ENCODE measurements around the gene ASMTL. TPM values are rescaled to one million over a fixed set of nuclear protein-coding genes. Genes with fewer than 3 reads are reported as not detected.
"Not testable (repeated sequence)": the region's sequence is repeated elsewhere in the genome, so short reads cannot be mapped to it uniquely, and the experiment has no call there.

Gene ASMTL
- total RNA-seq, 2 donors from 2014 or later: 46.7 to 80.9 TPM

- H3K27ac ChIP-seq (ENCODE audit: low read depth, low read length): no peak overlapping the region
- TF ChIP-seq CTCF (conservative IDR thresholded peaks at IDR 0.05): no peak
- no peak overlapping the region for H3K4me3 ChIP-seq (ENCODE audit: low read length)
- H3K9ac ChIP-seq (ENCODE audit: extremely low read depth, low read length, poor library complexity, severe bottlenecking): no peak overlapping the region
- H3K27me3 Mint-ChIP-seq (ENCODE audit: insufficient read depth): peaks cover 6% of the 10 kb centered on the region
- H3K36me3 Mint-ChIP-seq (ENCODE audit: low read depth): peaks cover 2% of the 10 kb centered on the region
- peaks cover 14% of the 10 kb centered on the region for H3K9me3 ChIP-seq (ENCODE audit: control insufficient read depth, low read length)
- no peak overlapping the region for H3K27ac Mint-ChIP-seq
- H3K4me1 ChIP-seq (ENCODE audit: control insufficient read depth, insufficient read depth, low read length): no peaks in the 10 kb centered on the region
- H3K4me3 Mint-ChIP-seq: no peak overlapping the region
- no peaks in the 10 kb centered on the region for H3K27me3 ChIP-seq (ENCODE audit: control insufficient read depth, insufficient read depth, low read length, poor library complexity, severe bottlenecking)
- H3K9me3 Mint-ChIP-seq: peaks cover 22% of the 10 kb centered on the region
- WGBS, 2 experiments (ENCODE audit: insufficient coverage in 1 of 2, insufficient read length in 1 of 2): 90 to 99% methylated on average over 2 to 4 of the region's 5 CpGs
- no peak for DNase-seq
- peaks cover 5% of the 10 kb centered on the region for H3K4me1 Mint-ChIP-seq
- no peaks in the 10 kb centered on the region for H3K36me3 ChIP-seq (ENCODE audit: control insufficient read depth, insufficient read depth, low read length)
Observed at GRCh38 chrX:1484638-1485019, 31.9 kb upstream of the ASMTL start.

GRCh38 chrX:1483843-1484637 is 31.3 kb upstream of the ASMTL start:
- Mint-ChIP-seq H3K27ac (no peak overlapping the region), H3K9me3 (peaks cover 23% of the 10 kb centered on the region), H3K4me1 (peaks cover 5% of the 10 kb centered on the region), H3K4me3 (no peak overlapping the region), H3K36me3 (ENCODE audit: low read depth) (no peaks in the 10 kb centered on the region), H3K27me3 (ENCODE audit: insufficient read depth) (peaks cover 7% of the 10 kb centered on the region)
- WGBS, 2 experiments (ENCODE audit: insufficient coverage in 1 of 2, insufficient read length in 1 of 2): 75 to 90% methylated on average over 15 of the region's 15 CpGs
- no peaks in the 10 kb centered on the region for H3K27me3 ChIP-seq (ENCODE audit: control insufficient read depth, insufficient read depth, low read length, poor library complexity, severe bottlenecking)
- H3K36me3 ChIP-seq (ENCODE audit: control insufficient read depth, insufficient read depth, low read length): no peaks in the 10 kb centered on the region
- DNase-seq: no peak
- H3K27ac ChIP-seq (ENCODE audit: low read depth, low read length): no peak overlapping the region
- no peak for TF ChIP-seq CTCF (conservative IDR thresholded peaks at IDR 0.05)
- no peaks in the 10 kb centered on the region for H3K4me1 ChIP-seq (ENCODE audit: control insufficient read depth, insufficient read depth, low read length)
- H3K4me3 ChIP-seq (ENCODE audit: low read length): no peak overlapping the region
- H3K9me3 ChIP-seq (ENCODE audit: control insufficient read depth, low read length): peaks cover 13% of the 10 kb centered on the region
- H3K9ac ChIP-seq (ENCODE audit: extremely low read depth, low read length, poor library complexity, severe bottlenecking): no peak overlapping the region

- H3K4me1 Mint-ChIP-seq; H3K4me3 ChIP-seq (ENCODE audit: low read length); H3K27me3 ChIP-seq (ENCODE audit: control insufficient read depth, insufficient read depth, low read length, poor library complexity, severe bottlenecking); H3K36me3 Mint-ChIP-seq (ENCODE audit: low read depth); H3K4me1 ChIP-seq (ENCODE audit: control insufficient read depth, insufficient read depth, low read length); H3K27ac ChIP-seq (ENCODE audit: low read depth, low read length); H3K9ac ChIP-seq (ENCODE audit: extremely low read depth, low read length, poor library complexity, severe bottlenecking); DNase-seq; H3K27ac Mint-ChIP-seq; H3K36me3 ChIP-seq (ENCODE audit: control insufficient read depth, insufficient read depth, low read length); H3K27me3 Mint-ChIP-seq (ENCODE audit: insufficient read depth); H3K4me3 Mint-ChIP-seq: not testable (repeated sequence)
- H3K9me3 Mint-ChIP-seq: peaks cover 17% of the 10 kb centered on the region
- no CpG with 5 or more reads among the region's 2 CpGs for WGBS, 2 experiments (ENCODE audit: insufficient coverage in 1 of 2, insufficient read length in 1 of 2)
- H3K9me3 ChIP-seq (ENCODE audit: control insufficient read depth, low read length): peaks cover 11% of the 10 kb centered on the region
Observed at GRCh38 chrX:1482530-1482928, 29.8 kb upstream of the ASMTL start.
